MCF 10A (cell line): ENCODE data around the gene LRRC47. TPM values are rescaled to one million over a fixed set of nuclear protein-coding genes. Genes with fewer than 3 reads are reported as not detected.

ENCODE experiments used
- BruUV-seq: library from RNA; stranded (reverse); fragments of 400-500 nt; replicated peaks from 2 replicates; lab custom pipeline; 2021; lab: Mats Ljungman, UMichigan
- CTCF ChIA-PET: fragments of 300-600 bp; sonication (Branson Sonifier 250); formaldehyde crosslinking; extraction: SDS; loops from one replicate; lab custom pipeline; 2021; ENCODE audit warnings: antibody characterized with exemption, inconsistent platforms; lab: Yijun Ruan, JAX
- POLR2A ChIA-PET: fragments of 300-600, 350-650 bp; sonication (Branson Sonifier 250); formaldehyde crosslinking; extraction: SDS; loops from one replicate; lab custom pipeline; 2020; ENCODE audit warnings: antibody characterized with exemption, inconsistent platforms; lab: Yijun Ruan, JAX
- DNase-seq: peaks from one replicate; pipeline ENCODE4 v3.0.0-alpha.2; 2018; ENCODE audit not compliant: unreplicated experiment
- H3K27ac Mint-ChIP-seq: one replicate; pipeline ENCODE4 v1.8.0; 2022; ENCODE audit warnings: mild to moderate bottlenecking, low read depth, mixed read lengths; ENCODE audit not compliant: unreplicated experiment
- H3K27me3 Mint-ChIP-seq: one replicate; pipeline ENCODE4 v1.8.0; 2022; ENCODE audit warnings: mixed read lengths; ENCODE audit not compliant: insufficient read depth, unreplicated experiment
- H3K36me3 Mint-ChIP-seq: one replicate; pipeline ENCODE4 v1.8.0; 2022; ENCODE audit warnings: mild to moderate bottlenecking, moderate library complexity, mixed read lengths; ENCODE audit not compliant: insufficient read depth, unreplicated experiment
- H3K4me1 Mint-ChIP-seq: one replicate; pipeline ENCODE4 v1.8.0; 2022; ENCODE audit warnings: mixed read lengths; ENCODE audit not compliant: insufficient read depth, unreplicated experiment
- H3K4me3 Mint-ChIP-seq: one replicate; pipeline ENCODE4 v1.8.0; 2022; ENCODE audit warnings: mild to moderate bottlenecking, moderate library complexity, mixed read lengths; ENCODE audit not compliant: unreplicated experiment
- H3K9me3 Mint-ChIP-seq: one replicate; pipeline ENCODE4 v1.8.0; 2022; ENCODE audit warnings: mixed read lengths; ENCODE audit not compliant: unreplicated experiment
- intact Hi-C: fragments of 100-400 bp; cut with micrococcal nuclease; formaldehyde crosslinking; loops from 2 replicates; pipeline ENCODE4 v1.14.1; 2022
- total RNA-seq: library from RNA; stranded (reverse); gene quantifications from 2 replicates; pipeline ENCODE4 v1.2.3, GENCODE V29; 2022
- TF ChIP-seq, protein P1 (sequence below): fragments of 200-600 bp; IDR thresholded peaks from one replicate; pipeline ENCODE4 v1.8.0; 2022; ENCODE audit warnings: antibody characterized with exemption, mild to moderate bottlenecking; ENCODE audit not compliant: unreplicated experiment

The LRRC47 gene
- total RNA-seq, 1 experiment from 2014 or later = 46.1 TPM

DNA sequence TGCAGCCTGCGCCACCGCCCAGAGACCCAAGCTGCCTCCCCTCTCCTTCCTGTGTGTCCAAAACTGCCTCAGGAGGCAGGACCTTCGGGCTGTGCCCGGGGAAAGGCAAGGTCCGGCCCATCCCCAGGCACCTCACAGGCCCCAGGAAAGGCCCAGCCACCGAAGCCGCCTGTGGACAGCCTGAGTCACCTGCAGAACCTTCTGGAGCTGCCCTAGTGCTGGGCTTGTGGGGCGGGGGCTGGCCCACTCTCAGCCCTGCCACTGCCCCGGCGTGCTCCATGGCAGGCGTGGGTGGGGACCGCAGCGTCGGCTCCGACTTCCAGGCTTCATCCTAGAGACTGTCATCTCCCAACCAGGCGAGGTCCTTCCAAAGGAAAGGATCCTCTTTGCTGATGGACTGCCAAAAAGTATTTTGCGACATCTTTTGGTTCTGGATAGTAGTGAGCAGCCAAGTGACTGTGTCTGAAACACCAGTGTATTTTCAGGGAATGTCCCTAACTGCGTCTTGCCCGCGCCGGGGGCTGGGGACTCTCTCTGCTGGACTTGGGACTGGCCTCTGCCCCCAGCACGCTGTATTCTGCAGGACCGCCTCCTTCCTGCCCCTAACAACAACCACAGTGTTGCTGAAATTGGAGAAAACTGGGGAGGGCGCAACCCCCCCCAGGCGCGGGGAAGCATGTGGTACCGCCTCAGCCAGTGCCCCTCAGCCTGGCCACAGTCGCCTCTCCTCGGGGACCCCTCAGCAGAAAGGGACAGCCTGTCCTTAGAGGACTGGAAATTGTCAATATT, 63.0 kb downstream of the LRRC47 start:
- H3K27me3 Mint-ChIP-seq = no peaks in the 10 kb centered on the region
- CTCF ChIA-PET = interaction anchor here (0.6 to 1.5 kb wide), 3 partner anchors 8 to 12 kb away, joined by 3 to 6 read pairs (median 6); no protein-coding TSS in a partner anchor
- DNase-seq = no peak
- H3K27ac Mint-ChIP-seq = no peak overlapping the region
- peaks cover 17% of the 10 kb centered on the region for H3K36me3 Mint-ChIP-seq
- H3K4me1 Mint-ChIP-seq = no peaks in the 10 kb centered on the region
- no TSS peak for BruUV-seq
- intact Hi-C loops = no loop called here
- H3K4me3 Mint-ChIP-seq = no peak overlapping the region
- H3K9me3 Mint-ChIP-seq = no peaks in the 10 kb centered on the region
- TF ChIP-seq, protein P1, sequence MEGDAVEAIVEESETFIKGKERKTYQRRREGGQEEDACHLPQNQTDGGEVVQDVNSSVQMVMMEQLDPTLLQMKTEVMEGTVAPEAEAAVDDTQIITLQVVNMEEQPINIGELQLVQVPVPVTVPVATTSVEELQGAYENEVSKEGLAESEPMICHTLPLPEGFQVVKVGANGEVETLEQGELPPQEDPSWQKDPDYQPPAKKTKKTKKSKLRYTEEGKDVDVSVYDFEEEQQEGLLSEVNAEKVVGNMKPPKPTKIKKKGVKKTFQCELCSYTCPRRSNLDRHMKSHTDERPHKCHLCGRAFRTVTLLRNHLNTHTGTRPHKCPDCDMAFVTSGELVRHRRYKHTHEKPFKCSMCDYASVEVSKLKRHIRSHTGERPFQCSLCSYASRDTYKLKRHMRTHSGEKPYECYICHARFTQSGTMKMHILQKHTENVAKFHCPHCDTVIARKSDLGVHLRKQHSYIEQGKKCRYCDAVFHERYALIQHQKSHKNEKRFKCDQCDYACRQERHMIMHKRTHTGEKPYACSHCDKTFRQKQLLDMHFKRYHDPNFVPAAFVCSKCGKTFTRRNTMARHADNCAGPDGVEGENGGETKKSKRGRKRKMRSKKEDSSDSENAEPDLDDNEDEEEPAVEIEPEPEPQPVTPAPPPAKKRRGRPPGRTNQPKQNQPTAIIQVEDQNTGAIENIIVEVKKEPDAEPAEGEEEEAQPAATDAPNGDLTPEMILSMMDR = no peak
- POLR2A ChIA-PET = interaction anchor here (1.3 kb wide), 1 partner anchor 9 kb away, joined by 4 read pairs; no protein-coding TSS in a partner anchor

- Mint-ChIP-seq H3K4me1 (no peaks in the 10 kb centered on the region), H3K9me3 (no peaks in the 10 kb centered on the region), H3K36me3 (peaks cover 17% of the 10 kb centered on the region), H3K4me3 (no peak overlapping the region), H3K27me3 (no peaks in the 10 kb centered on the region), H3K27ac (no peak overlapping the region)
- CTCF ChIA-PET = interaction anchor here (0.6 kb wide), 1 partner anchor 8 kb away, joined by 3 read pairs; no protein-coding TSS in a partner anchor
- POLR2A ChIA-PET = no interaction called here
- no peak for DNase-seq
- BruUV-seq = no TSS peak
- intact Hi-C loops = no loop called here
- TF ChIP-seq, protein P1 = no peak
Measured at GRCh38 chr1:3732434-3733093, 63.7 kb downstream of the LRRC47 start.

GRCh38 chr1:3731583-3732433, 64.5 kb downstream of the LRRC47 start:
- intact Hi-C loops = no loop called here
- Mint-ChIP-seq H3K36me3 (peaks cover 11% of the 10 kb centered on the region), H3K4me3 (no peak overlapping the region), H3K27ac (no peak overlapping the region), H3K27me3 (no peaks in the 10 kb centered on the region), H3K4me1 (no peaks in the 10 kb centered on the region), H3K9me3 (no peaks in the 10 kb centered on the region)
- no peak for DNase-seq
- ChIA-PET POLR2A (no interaction called here), CTCF (interaction anchor here (0.8 kb wide), 1 partner anchor 116 kb away, joined by 3 read pairs; no protein-coding TSS in a partner anchor)
- no TSS peak for BruUV-seq
- TF ChIP-seq, protein P1 = no peak
